GM12878 (cell line): Measurements from ENCODE around the gene SOD2. TPM values are rescaled to one million over a fixed set of nuclear protein-coding genes. Genes with fewer than 3 reads are reported as not detected.
"Not testable (repeated sequence)": the region's sequence is repeated elsewhere in the genome, so short reads cannot be mapped to it uniquely, and the experiment has no call there.

ENCODE experiments used
- ATAC-seq: fragments of 200-7000 bp; cut with Tn5 transposase; 3 replicates; pipeline ENCODE4 v1.9.1; 2020; ENCODE audit warnings: mild to moderate bottlenecking, moderate library complexity
- BruUV-seq: library from RNA; stranded (reverse); fragments of 400-500 nt; replicated peaks from 2 replicates; lab custom pipeline; 2021; lab: Mats Ljungman, UMichigan
- CTCF ChIA-PET: fragments of 300-600 bp; sonication (Branson Sonifier 250); formaldehyde crosslinking; extraction: SDS; loops from one replicate; lab custom pipeline; 2021; ENCODE audit warnings: inconsistent platforms; lab: Yijun Ruan, JAX
- POLR2A ChIA-PET: fragments of 350-600 bp; formaldehyde crosslinking; extraction: SDS; loops from one replicate; lab custom pipeline; 2021; ENCODE audit warnings: inconsistent platforms; lab: Charles Lee
- RAD21 ChIA-PET: fragments of 300-600 bp; sonication (Branson Sonifier 250); formaldehyde crosslinking; loops from one replicate; lab custom pipeline; 2023; ENCODE audit warnings: antibody characterized with exemption; ENCODE audit not compliant: unreplicated experiment; lab: Charles Lee
- SMC1A ChIA-PET: fragments of 300-600 bp; sonication (Branson Sonifier 250); formaldehyde crosslinking; loops from one replicate; lab custom pipeline; 2023; ENCODE audit not compliant: unreplicated experiment, uncharacterized antibody; lab: Charles Lee
- DNase-seq: peaks from one replicate; pipeline ENCODE4 v3.0.0-alpha.2; 2011; ENCODE audit warnings: low read depth, low spot score
- FAIRE-seq: peaks from 3 replicates; lab custom pipeline; 2011; peaks lifted over from hg19 to GRCh38; lab: Jason Lieb, UNC
- H2AFZ ChIP-seq: 2 replicates; pipeline ENCODE4 v1.6.0; 2011; ENCODE audit warnings: low read depth, low read length, control low read depth; ENCODE audit not compliant: control insufficient read depth
- H3K27ac ChIP-seq: 2 replicates; pipeline ENCODE4 v1.5.1; 2011; ENCODE audit warnings: control low read depth; ENCODE audit not compliant: control insufficient read depth, insufficient read depth
- H3K27me3 ChIP-seq, 2 experiments: replicated peaks in 1 of 2; 2 replicates each; pipeline versions ENCODE4 v1.6.0 to v1.6.1; 2011; ENCODE audit warnings: low read length in 1 of 2; ENCODE audit not compliant: control insufficient read depth in 2 of 2, insufficient read depth in 2 of 2
- H3K36me3 ChIP-seq, 2 experiments: 2 replicates each; pipeline ENCODE4 v1.5.1; 2011; ENCODE audit warnings: low read length in 1 of 2; ENCODE audit not compliant: control insufficient read depth in 2 of 2, insufficient read depth in 2 of 2
- H3K4me1 ChIP-seq: 2 replicates; pipeline ENCODE4 v1.6.1; 2011; ENCODE audit warnings: mild to moderate bottlenecking, low read length, moderate library complexity, mixed read lengths; ENCODE audit not compliant: control insufficient read depth, insufficient read depth
- H3K4me2 ChIP-seq: 2 replicates; pipeline ENCODE4 v1.6.0; 2011; ENCODE audit warnings: control low read depth; ENCODE audit not compliant: control insufficient read depth, insufficient read depth
- H3K4me3 ChIP-seq: fragments of 200-600 bp; sonication (generic); 2 replicates; pipeline ENCODE4 v1.5.1; 2016
- H3K79me2 ChIP-seq: 2 replicates; pipeline ENCODE4 v1.6.0; 2011; ENCODE audit warnings: low read length; ENCODE audit not compliant: control insufficient read depth, insufficient read depth
- H3K9ac ChIP-seq: 2 replicates; pipeline ENCODE4 v1.8.0; 2011; ENCODE audit warnings: low read length, control low read depth, mixed read lengths; ENCODE audit not compliant: control insufficient read depth, insufficient read depth
- H3K9me3 ChIP-seq: replicated peaks from 3 replicates; pipeline ENCODE4 v1.5.1; 2011; ENCODE audit warnings: mild to moderate bottlenecking, low read length; ENCODE audit not compliant: control insufficient read depth, insufficient read depth
- H4K20me1 ChIP-seq: 2 replicates; pipeline ENCODE4 v1.6.0; 2011; ENCODE audit not compliant: control insufficient read depth, insufficient read depth
- BCLAF1 ChIP-seq: fragments of 450-650 bp; IDR thresholded peaks from 2 replicates; pipeline ENCODE4 v1.6.1; 2017; ENCODE audit warnings: antibody characterized with exemption, mild to moderate bottlenecking, moderate library complexity
- BMI1 ChIP-seq: fragments of 450-650 bp; IDR thresholded peaks from 2 replicates; pipeline ENCODE4 v1.6.1; 2016; ENCODE audit warnings: mild to moderate bottlenecking, moderate library complexity, borderline replicate concordance
- CHD2 ChIP-seq: IDR thresholded peaks from 2 replicates; pipeline ENCODE4 v1.6.1; 2011; ENCODE audit warnings: low read depth, low read length, improper control_type of control experiment, borderline replicate concordance
- FOXK2 ChIP-seq: fragments of 450-650 bp; IDR thresholded peaks from 2 replicates; pipeline ENCODE4 v1.6.1; 2017; ENCODE audit warnings: mild to moderate bottlenecking, moderate library complexity
- HDAC2 ChIP-seq: fragments of 200-600 bp; sonication (generic); IDR thresholded peaks from 2 replicates; pipeline ENCODE4 v1.6.1; 2017
- KLF5 ChIP-seq: fragments of 450-650 bp; IDR thresholded peaks from 2 replicates; pipeline ENCODE4 v1.6.1; 2014; ENCODE audit warnings: mild to moderate bottlenecking; ENCODE audit not compliant: partially characterized antibody
- PAX8 ChIP-seq: fragments of 450-650 bp; IDR thresholded peaks from 2 replicates; pipeline ENCODE4 v1.6.1; 2017; ENCODE audit warnings: mild to moderate bottlenecking, moderate library complexity
- PML ChIP-seq: IDR thresholded peaks from 2 replicates; pipeline ENCODE4 v1.6.1; 2012; ENCODE audit warnings: low read length, inconsistent platforms
- POLR2AphosphoS2 ChIP-seq: IDR thresholded peaks from 2 replicates; pipeline ENCODE4 v1.6.1; 2011; ENCODE audit warnings: low read depth, mild to moderate bottlenecking, low read length, improper control_type of control experiment, moderate library complexity
- POU2F2 ChIP-seq: IDR thresholded peaks from 3 replicates; pipeline ENCODE4 v1.6.1; 2011; ENCODE audit warnings: low read depth, mild to moderate bottlenecking, low read length, borderline replicate concordance
- RELA ChIP-seq: fragments of 450-650 bp; IDR thresholded peaks from 2 replicates; pipeline ENCODE4 v1.8.0; 2014; ENCODE audit warnings: borderline replicate concordance; ENCODE audit not compliant: partially characterized antibody
- RFX5 ChIP-seq: IDR thresholded peaks from 2 replicates; pipeline ENCODE4 v1.6.1; 2011; ENCODE audit warnings: low read depth, low read length, improper control_type of control experiment
- USF2 ChIP-seq: IDR thresholded peaks from 2 replicates; pipeline ENCODE4 v1.6.1; 2011; ENCODE audit warnings: low read depth, low read length, improper control_type of control experiment, borderline replicate concordance
- ZNF217 ChIP-seq: fragments of 450-650 bp; IDR thresholded peaks from 2 replicates; pipeline ENCODE4 v1.6.1; 2017; ENCODE audit warnings: antibody characterized with exemption, mild to moderate bottlenecking
- WGBS: methylation state at CpG from one replicate; pipeline ENCODE4 v1.1.6; 2016; ENCODE audit warnings: low lambda C conversion rate; ENCODE audit not compliant: insufficient replicate concordance, insufficient coverage; ENCODE audit errors: missing lambda C conversion rate; 5-methylcytosine and 5-hydroxymethylcytosine counted together
- in situ Hi-C: fragments of 300-500 bp; cut with MboI; formaldehyde crosslinking; loops from 9 replicates; pipeline ENCODE4 v1.14.3; 2018; ENCODE audit warnings: mixed read lengths
- intact Hi-C: fragments of 100-400 bp; cut with micrococcal nuclease; formaldehyde crosslinking; loops from one replicate; pipeline ENCODE4 v1.14.2; 2022; ENCODE audit not compliant: unreplicated experiment
- polyA plus RNA-seq, 11 experiments: library from polyadenylated mRNA; depleted of rRNA in 4 of 11; unstranded in 6 of 11; stranded (reverse) in 5 of 11; fragments of >200 nt; fragmentation: Nextera tagmentation in 4 of 11; fragmentation: Illumina TruSeq in 1 of 11; extraction: Ambion mirVana in 4 of 11; extraction: Trizol in 1 of 11; gene quantifications; 1 replicate in 1 of 11; 2 replicates in 10 of 11; pipeline versions ENCODE4 v1.2.1 to v1.2.3, GENCODE V29; 2011 to 2016; ENCODE audit warnings: inconsistent platforms in 2 of 11, missing spikeins in 2 of 11, low read depth in 1 of 11
- total RNA-seq, 4 experiments: library from RNA; depleted of rRNA in 3 of 4; stranded (reverse); fragments of >200 nt in 3 of 4; fragmentation: Illumina TruSeq in 1 of 4; extraction: Trizol in 1 of 4; gene quantifications; 2 replicates each; pipeline versions ENCODE4 v1.2.1 to v1.2.3, GENCODE V29; 2013 to 2021

Gene SOD2
- total and polyA plus RNA-seq, 10 of the 15 experiments (the other 5 are each of a cell fraction or from before 2014, with no cell fraction given), result 12.1 to 55.8 (median 39.1) TPM

DNA sequence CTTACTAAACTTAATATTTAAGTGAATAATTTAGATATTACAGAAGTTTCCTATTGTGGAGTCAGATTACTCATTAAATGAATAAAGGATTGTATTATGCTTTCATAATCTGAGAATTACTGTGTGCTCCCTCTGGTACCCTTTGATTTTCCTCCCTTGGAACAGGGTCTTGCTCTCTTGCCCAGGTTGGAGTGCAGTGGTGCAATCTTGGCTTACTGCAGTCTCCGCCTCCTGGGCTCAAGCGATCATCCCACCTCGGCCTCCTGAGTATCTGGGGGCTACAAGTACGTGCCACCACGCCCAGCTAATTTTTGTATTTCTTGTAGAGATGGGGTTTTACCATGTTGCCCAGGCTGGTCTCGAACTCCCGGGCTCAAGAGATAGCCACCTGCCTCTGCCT, 43.9 kb upstream of the SOD2 start:
- H2AFZ ChIP-seq, result no peak overlapping the region
- intact Hi-C loops, result no loop called here
- no peaks in the 10 kb centered on the region for H4K20me1 ChIP-seq
- H3K36me3 ChIP-seq, result peaks cover 0 to 15% of the 10 kb centered on the region in 2 experiments; a peak in 2 of 4 replicates
- no peaks in the 10 kb centered on the region for H3K27me3 ChIP-seq
- CTCF ChIA-PET, result interaction anchor here (1.0 to 1.7 kb wide), 4 partner anchors 8 to 24 kb away, joined by 3 to 7 read pairs (median 6); partner anchors contain the start of gene ACAT2
- in situ Hi-C loops, result no loop called here
- H3K9me3 ChIP-seq, result no peaks in the 10 kb centered on the region
- no TSS peak for BruUV-seq
- 95% methylated on average over 7 of the region's 7 CpGs for WGBS
- ATAC-seq (no peak), DNase-seq (no peak)
- no peak overlapping the region for H3K4me2 ChIP-seq
- POLR2A ChIA-PET, result interaction anchor here (1.0 kb wide), 1 partner anchor 24 kb away, joined by 3 read pairs; the partner anchor contains the start of gene ACAT2
- RAD21 ChIA-PET, result interaction anchor here (1.3 kb wide), 1 partner anchor 12 kb away, joined by 4 read pairs; no protein-coding TSS in a partner anchor
- H3K79me2 ChIP-seq, result peaks cover 80% of the 10 kb centered on the region
- SMC1A ChIA-PET, result interaction anchor here (1.2 to 4.1 kb wide), 4 partner anchors 8 to 45 kb away, joined by 3 to 18 read pairs (median 8); no protein-coding TSS in a partner anchor
- no peak overlapping the region for H3K27ac ChIP-seq
- H3K4me1 ChIP-seq, result no peaks in the 10 kb centered on the region
- no peak for TF ChIP-seq POLR2AphosphoS2
- TF ChIP-seq USF2, result no peak
- no peak for TF ChIP-seq KLF5
- no peak for TF ChIP-seq HDAC2
- TF ChIP-seq RFX5, result no peak
- TF ChIP-seq RELA, result no peak
- no peak for TF ChIP-seq CHD2
- TF ChIP-seq PML, result no peak
- TF ChIP-seq ZNF217, result no peak
- no peak for TF ChIP-seq POU2F2
- TF ChIP-seq BCLAF1, result no peak
- no peak for TF ChIP-seq FOXK2
- no peak for TF ChIP-seq PAX8
- no peak for TF ChIP-seq BMI1
- TF ChIP-seq, all 136 proteins: peak for 0
- no peak overlapping the region for H3K9ac ChIP-seq
- FAIRE-seq, result no peak
- H3K4me3 ChIP-seq, result no peak overlapping the region

GRCh38 chr6:159733395-159733794, 40.4 kb upstream of the SOD2 start:
- not testable (repeated sequence) for FAIRE-seq

More at GRCh38 chr6:159733395-159733794, 40.4 kb upstream of the SOD2 start:
- POLR2A ChIA-PET, result interaction anchor here (0.7 to 2.8 kb wide), 6 partner anchors 10 to 57 kb away, joined by 3 to 16 read pairs (median 5); partner anchors contain the start of genes ACAT2 and MRPL18
- H3K9me3 ChIP-seq, DNase-seq, H3K4me1 ChIP-seq, H3K36me3 ChIP-seq, H3K27ac ChIP-seq, in situ Hi-C loops, H2AFZ ChIP-seq, H3K4me3 ChIP-seq, BruUV-seq, intact Hi-C loops, H3K4me2 ChIP-seq, H3K9ac ChIP-seq, ATAC-seq, H3K27me3 ChIP-seq, H4K20me1 ChIP-seq: not testable (repeated sequence)
- RAD21 ChIA-PET, result interaction anchor here (0.9 kb wide), 1 partner anchor 50 kb away, joined by 3 read pairs; no protein-coding TSS in a partner anchor
- CTCF ChIA-PET, result interaction anchor here (1.3 to 2.3 kb wide), 4 partner anchors 40 to 54 kb away, joined by 4 to 5 read pairs (median 4); no protein-coding TSS in a partner anchor
- peaks cover 98% of the 10 kb centered on the region for H3K79me2 ChIP-seq
- WGBS, result 62% methylated on average over 12 of the region's 12 CpGs
- SMC1A ChIA-PET, result interaction anchor here (1.1 to 11.1 kb wide), 4 partner anchors 10 to 57 kb away, joined by 3 to 108 read pairs (median 3); partner anchors contain the start of genes MRPL18 and TCP1
